SIG-M5 (cell line): ENCODE results near the gene CSRP1.

Experiments
- DNase-seq: peaks from one replicate; lab custom pipeline; 2025; lab: John Stamatoyannopoulos, UW

CSRP1 gene

GRCh38 chr1:201454608-201455007 lies 52.3 kb downstream of the CSRP1 start:
- DNase-seq: no peak

GRCh38 chr1:201452866-201453265 lies 54.1 kb downstream of the CSRP1 start:
- no peak for DNase-seq

GRCh38 chr1:201450721-201451291 lies 56.1 kb downstream of the CSRP1 start:
- no peak for DNase-seq

GRCh38 chr1:201448990-201449389 lies 57.9 kb downstream of the CSRP1 start:
- DNase-seq: no peak

GRCh38 chr1:201447903-201448871 lies 58.7 kb downstream of the CSRP1 start:
- no peak for DNase-seq

- no peak for DNase-seq
Observed at GRCh38 chr1:201445310-201445709, 61.6 kb downstream of the CSRP1 start.

- DNase-seq: no peak
Observed at GRCh38 chr1:201444792-201445191, 62.1 kb downstream of the CSRP1 start.

GRCh38 chr1:201443747-201444146 lies 63.2 kb downstream of the CSRP1 start:
- no peak for DNase-seq

- DNase-seq: no peak
Observed at GRCh38 chr1:201436969-201437368, 70.0 kb downstream of the CSRP1 start.

- no peak for DNase-seq
Observed at GRCh38 chr1:201436393-201436792, 70.5 kb downstream of the CSRP1 start.

GRCh38 chr1:201434266-201434665 lies 72.7 kb downstream of the CSRP1 start:
- DNase-seq: no peak

- no peak for DNase-seq
Observed at GRCh38 chr1:201433609-201434008, 73.3 kb downstream of the CSRP1 start.
